Caco-2 (cell line): ENCODE measurements around the gene PARP1. TPM values are rescaled to one million over a fixed set of nuclear protein-coding genes. Genes with fewer than 3 reads are reported as not detected.

Experiments used
- BruUV-seq: library from RNA; stranded (reverse); fragments of 400-500 nt; replicated peaks from 2 replicates; lab custom pipeline; 2021; lab: Mats Ljungman, UMichigan
- CTCF ChIA-PET: fragments of 300-600 bp; sonication (Branson Sonifier 250); formaldehyde crosslinking; loops from one replicate; lab custom pipeline; 2022; ENCODE audit warnings: antibody characterized with exemption; lab: Charles Lee
- POLR2A ChIA-PET: fragments of 300-600 bp; sonication (Branson Sonifier 250); formaldehyde crosslinking; loops from one replicate; lab custom pipeline; 2022; ENCODE audit warnings: antibody characterized with exemption; lab: Charles Lee
- DNase-seq, 2 experiments: peaks; one replicate each; pipeline versions ENCODE4 v3.0.0 to v3.0.0-alpha.2; 2020 to 2022
- H3K27me3 ChIP-seq: replicated peaks from 2 replicates; pipeline ENCODE4 v1.6.0; 2011; ENCODE audit warnings: low read length; ENCODE audit not compliant: control insufficient read depth, insufficient read depth
- H3K36me3 ChIP-seq: 2 replicates; pipeline ENCODE4 v1.5.1; 2011; ENCODE audit warnings: low read length; ENCODE audit not compliant: control insufficient read depth, insufficient read depth
- H3K4me1 ChIP-seq: fragments of 250-450 bp; sonication (Bioruptor Pico); 2 replicates; pipeline ENCODE4 v1.5.1; 2020; ENCODE audit warnings: mild to moderate bottlenecking
- H3K4me3 ChIP-seq: 2 replicates; pipeline ENCODE4 v1.5.1; 2011; ENCODE audit warnings: low read depth, mild to moderate bottlenecking, control low read depth, low read length
- H3K9me3 ChIP-seq: fragments of 250-450 bp; sonication (Bioruptor Pico); 2 replicates; pipeline ENCODE4 v1.5.1; 2020; ENCODE audit warnings: mild to moderate bottlenecking, moderate library complexity
- H3K27ac Mint-ChIP-seq: one replicate; pipeline ENCODE4 v1.8.0; 2022; ENCODE audit warnings: mixed read lengths; ENCODE audit not compliant: unreplicated experiment
- H3K27me3 Mint-ChIP-seq: one replicate; pipeline ENCODE4 v1.8.0; 2022; ENCODE audit warnings: mixed read lengths; ENCODE audit not compliant: insufficient read depth, unreplicated experiment
- H3K36me3 Mint-ChIP-seq: one replicate; pipeline ENCODE4 v1.8.0; 2022; ENCODE audit warnings: mild to moderate bottlenecking, mixed read lengths; ENCODE audit not compliant: insufficient read depth, unreplicated experiment
- H3K4me1 Mint-ChIP-seq: one replicate; pipeline ENCODE4 v1.8.0; 2022; ENCODE audit warnings: low read depth, mixed read lengths; ENCODE audit not compliant: unreplicated experiment
- H3K4me3 Mint-ChIP-seq: one replicate; pipeline ENCODE4 v1.8.0; 2022; ENCODE audit warnings: mild to moderate bottlenecking, moderate library complexity, mixed read lengths; ENCODE audit not compliant: unreplicated experiment
- H3K9me3 Mint-ChIP-seq: one replicate; pipeline ENCODE4 v1.8.0; 2022; ENCODE audit warnings: mixed read lengths; ENCODE audit not compliant: unreplicated experiment
- CTCF ChIP-seq, 2 experiments: fragments of 200-600 bp in 1 of 2; IDR thresholded peaks; 1 replicate in 1 of 2; 2 replicates in 1 of 2; pipeline versions ENCODE4 v1.5.1 to v1.8.0; 2011 to 2022; ENCODE audit warnings: antibody characterized with exemption in 1 of 2, control low read depth in 1 of 2, inconsistent platforms in 1 of 2, low read depth in 1 of 2, low read length in 1 of 2, mild to moderate bottlenecking in 1 of 2, moderate library complexity in 1 of 2; ENCODE audit not compliant: insufficient read depth in 1 of 2, severe bottlenecking in 1 of 2, unreplicated experiment in 1 of 2
- intact Hi-C: fragments of 100-400 bp; cut with micrococcal nuclease; formaldehyde crosslinking; loops from one replicate; pipeline ENCODE4 v1.10.0; 2022; ENCODE audit not compliant: unreplicated experiment
- total RNA-seq: library from RNA; stranded (reverse); gene quantifications from 2 replicates; pipeline ENCODE4 v1.2.3, GENCODE V29; 2022

PARP1 gene
- total RNA-seq, 1 experiment from 2014 or later: 136 TPM

DNA sequence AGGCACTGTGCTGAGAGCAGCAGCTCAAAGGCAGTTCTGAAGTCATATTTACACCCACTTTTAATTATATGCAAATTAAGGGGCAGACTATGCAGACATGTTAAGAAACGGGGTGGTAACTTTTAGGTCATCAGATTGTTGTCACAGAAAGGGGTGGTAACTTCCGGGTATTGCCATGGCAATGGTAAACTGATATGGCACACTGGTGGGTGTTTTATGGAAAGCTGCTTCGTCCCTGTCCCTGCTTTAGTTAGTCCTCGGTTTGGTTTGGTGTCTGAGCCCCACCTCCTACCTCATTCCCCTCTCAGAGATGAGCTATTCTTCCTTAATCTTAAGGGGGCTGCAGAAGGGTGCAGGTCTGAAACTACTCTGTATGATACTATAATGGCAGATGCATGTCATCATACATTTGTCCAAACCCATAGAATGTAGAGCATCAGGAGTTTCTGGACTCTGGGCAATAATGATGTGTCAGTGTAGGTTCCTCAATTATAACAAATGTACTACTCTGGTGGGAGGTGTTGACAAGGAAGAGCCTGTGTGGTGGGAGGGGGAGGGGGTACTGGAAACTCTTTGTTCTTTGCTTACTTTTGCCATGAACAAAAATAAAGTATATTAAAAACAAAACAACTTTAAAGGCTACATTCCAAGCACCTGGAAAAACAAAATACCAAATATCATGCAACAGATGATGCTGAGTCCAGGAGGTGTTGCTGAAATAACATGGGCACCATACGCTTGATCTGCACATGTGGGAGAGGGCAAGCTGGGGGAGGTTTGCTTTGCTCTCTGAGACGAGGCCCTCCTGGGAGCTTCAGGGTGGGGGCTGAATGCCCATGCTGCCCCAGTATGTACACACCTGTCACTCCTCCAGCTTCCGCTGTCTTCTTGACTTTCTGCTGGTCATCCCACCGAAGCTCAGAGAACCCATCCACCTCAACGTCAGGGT is 6.3 kb downstream of the PARP1 start:
- peaks cover 40% of the 10 kb centered on the region for H3K36me3 Mint-ChIP-seq
- no TSS peak for BruUV-seq
- CTCF ChIA-PET: interaction anchor here (0.5 kb wide), 1 partner anchor 11 kb away, joined by 3 read pairs; no protein-coding TSS in a partner anchor
- intact Hi-C loops: no loop called here
- no peaks in the 10 kb centered on the region for H3K9me3 Mint-ChIP-seq
- no peaks in the 10 kb centered on the region for H3K27me3 ChIP-seq
- POLR2A ChIA-PET: no interaction called here
- TF ChIP-seq CTCF (IDR thresholded peaks at IDR 0.05; ENCODE audit: insufficient read depth in 1 of 2, low read depth in 1 of 2, low read length in 1 of 2, severe bottlenecking in 1 of 2, unreplicated experiment in 1 of 2): no peak
- H3K9me3 ChIP-seq: no peaks in the 10 kb centered on the region
- H3K4me1 Mint-ChIP-seq: peaks cover 18% of the 10 kb centered on the region
- no peak for DNase-seq
- H3K36me3 ChIP-seq: peaks cover 2% of the 10 kb centered on the region; the same call in 1 of the 2 replicates
- H3K4me3 Mint-ChIP-seq: no peak overlapping the region
- no peak overlapping the region for H3K27ac Mint-ChIP-seq
- H3K4me1 ChIP-seq: peaks cover 11% of the 10 kb centered on the region
- no peak overlapping the region for H3K4me3 ChIP-seq
- H3K27me3 Mint-ChIP-seq: no peaks in the 10 kb centered on the region

DNA sequence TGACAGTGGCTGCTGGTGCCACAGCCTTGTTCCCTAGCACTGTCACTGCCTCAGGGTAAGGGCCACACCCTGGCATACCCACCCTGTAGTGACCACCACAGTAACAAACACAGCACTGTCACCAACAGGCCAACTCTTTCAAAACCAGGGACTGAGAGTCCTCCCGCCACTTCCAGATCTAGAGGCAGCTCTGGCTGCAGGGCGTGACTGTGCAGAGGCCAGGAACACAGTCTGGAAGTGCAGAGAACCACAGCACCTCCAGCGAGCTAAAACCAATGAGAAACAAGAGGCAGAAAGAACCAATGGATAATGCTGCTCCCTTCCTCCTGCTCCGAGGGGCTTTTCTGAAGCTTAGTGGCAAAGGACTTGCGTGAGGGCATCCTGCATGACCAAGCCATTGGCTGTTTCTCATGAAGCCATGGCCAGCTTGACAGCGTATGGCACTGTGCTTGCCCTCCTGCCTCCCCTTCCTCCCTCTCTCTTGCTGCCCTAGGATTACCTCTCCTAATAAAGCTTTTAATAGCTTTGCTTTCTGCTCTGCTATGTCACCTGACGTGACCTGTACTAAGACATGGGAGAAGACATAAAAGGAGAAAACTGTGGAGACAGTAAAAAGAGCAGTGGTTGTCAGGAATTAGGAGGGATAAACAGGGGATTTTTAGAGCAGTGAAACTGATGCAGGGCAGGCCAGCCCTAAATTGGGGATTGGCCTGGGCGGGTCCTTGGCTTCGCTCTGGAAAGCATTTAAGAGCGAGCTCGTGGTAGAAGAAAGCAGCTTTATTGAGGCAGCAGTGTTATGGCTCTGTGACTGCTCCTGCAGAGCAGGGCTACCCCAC is 7.2 kb downstream of the PARP1 start:
- H3K9me3 ChIP-seq: no peaks in the 10 kb centered on the region
- Mint-ChIP-seq H3K4me3 (no peak overlapping the region), H3K36me3 (peaks cover 45% of the 10 kb centered on the region), H3K9me3 (no peaks in the 10 kb centered on the region), H3K4me1 (peaks cover 10% of the 10 kb centered on the region), H3K27ac (no peak overlapping the region), H3K27me3 (no peaks in the 10 kb centered on the region)
- H3K36me3 ChIP-seq: peaks cover 2% of the 10 kb centered on the region
- CTCF ChIA-PET: no interaction called here
- no peaks in the 10 kb centered on the region for H3K27me3 ChIP-seq
- no peak for DNase-seq
- POLR2A ChIA-PET: no interaction called here
- no peak for TF ChIP-seq CTCF (IDR thresholded peaks at IDR 0.05; ENCODE audit: insufficient read depth in 1 of 2, low read depth in 1 of 2, low read length in 1 of 2, severe bottlenecking in 1 of 2, unreplicated experiment in 1 of 2)
- H3K4me3 ChIP-seq: no peak overlapping the region
- intact Hi-C loops: no loop called here
- BruUV-seq: no TSS peak
- H3K4me1 ChIP-seq: peaks cover 6% of the 10 kb centered on the region; the same call in 1 of the 2 replicates
